Sigmoid colon (tissue), 7 donors: ENCODE data around the gene ALDH4A1. TPM values are rescaled to one million over a fixed set of nuclear protein-coding genes. Genes with fewer than 3 reads are reported as not detected.
A peak's percentile ranks its signal among the peaks of the same experiment; 100 is the strongest.

Source experiments
- DNase-seq: peaks from one replicate; pipeline ENCODE4 v3.0.0-alpha.2; 2019
- H3K27ac ChIP-seq, 4 donors: fragments of 200-600 bp; sonication (generic); one replicate each; pipeline ENCODE4 v1.5.1; 2016 to 2019; ENCODE audit warnings: mild to moderate bottlenecking in 1 of 4
- H3K27me3 ChIP-seq, 3 donors: fragments of 200-600 bp; sonication (generic); one replicate each; pipeline ENCODE4 v1.5.1; 2019; ENCODE audit warnings: mild to moderate bottlenecking in 1 of 3
- H3K36me3 ChIP-seq, 4 donors: fragments of 200-600 bp; sonication (generic); one replicate each; pipeline ENCODE4 v1.5.1; 2016 to 2019
- H3K4me1 ChIP-seq, 4 donors: fragments of 200-600 bp; sonication (generic); one replicate each; pipeline ENCODE4 v1.5.1; 2017 to 2019
- H3K4me3 ChIP-seq, 4 donors: fragments of 200-600 bp; sonication (generic); one replicate each; pipeline ENCODE4 v1.5.1; 2017 to 2019; ENCODE audit warnings: mild to moderate bottlenecking in 2 of 4, moderate library complexity in 1 of 4
- H3K9me3 ChIP-seq, 4 donors: fragments of 200-600 bp in 3 of 4; sonication (generic) in 3 of 4; one replicate each; pipeline versions ENCODE4 v1.5.1 to v1.6.1; 2013 to 2019
- EP300 ChIP-seq, 4 donors: sonication (generic); formaldehyde crosslinking; IDR thresholded peaks; one replicate each; pipeline ENCODE4 v1.6.1; 2017; ENCODE audit warnings: antibody characterized with exemption in 4 of 4
- POLR2A ChIP-seq, 2 donors: fragments of 450-650 bp; IDR thresholded peaks; one replicate each; pipeline ENCODE4 v1.6.1; 2016; ENCODE audit warnings: antibody characterized with exemption in 2 of 2, mild to moderate bottlenecking in 2 of 2, moderate library complexity in 2 of 2
- POLR2AphosphoS5 ChIP-seq, 4 donors: sonication (generic); formaldehyde crosslinking; IDR thresholded peaks; one replicate each; pipeline ENCODE4 v1.6.1; 2017; ENCODE audit warnings: antibody characterized with exemption in 4 of 4
- WGBS, 2 donors: extraction: QIAGEN DNeasy Blood & Tissue Kit; methylation state at CpG; one replicate each; pipeline ENCODE4 v1.1.7; 2013; 5-methylcytosine and 5-hydroxymethylcytosine counted together
- intact Hi-C: fragments of 100-400 bp; cut with DNase I; formaldehyde crosslinking; loops from one replicate; pipeline ENCODE4 v1.15.1; 2023
- polyA plus RNA-seq, 3 donors: library from polyadenylated mRNA; stranded (reverse); fragments of 200-250 nt; gene quantifications; one replicate each; pipeline ENCODE4 v1.2.3, GENCODE V29; 2013
- total RNA-seq, 4 donors: library from RNA; depleted of rRNA; stranded (reverse); fragments of >200 nt; gene quantifications; one replicate each; pipeline ENCODE4 v1.1.0, GENCODE V29; 2016
- TF ChIP-seq, protein P1 (sequence below), 4 experiments: fragments of 450-650 bp in 3 of 4; fragments of 200-600 bp in 1 of 4; IDR thresholded peaks; one replicate each; pipeline ENCODE4 v1.5.1; 2016 to 2019; ENCODE audit warnings: antibody characterized with exemption in 4 of 4, mild to moderate bottlenecking in 3 of 4, moderate library complexity in 2 of 4
- donor health status: healthy with polysubstance abuse.
- donor health status: Bipolar disorder and iron deficiency.
- donor health status: healthy.

ALDH4A1 gene
- total and polyA plus RNA-seq, 7 donors: 2.4 to 12.8 (median 7.2) TPM

DNA sequence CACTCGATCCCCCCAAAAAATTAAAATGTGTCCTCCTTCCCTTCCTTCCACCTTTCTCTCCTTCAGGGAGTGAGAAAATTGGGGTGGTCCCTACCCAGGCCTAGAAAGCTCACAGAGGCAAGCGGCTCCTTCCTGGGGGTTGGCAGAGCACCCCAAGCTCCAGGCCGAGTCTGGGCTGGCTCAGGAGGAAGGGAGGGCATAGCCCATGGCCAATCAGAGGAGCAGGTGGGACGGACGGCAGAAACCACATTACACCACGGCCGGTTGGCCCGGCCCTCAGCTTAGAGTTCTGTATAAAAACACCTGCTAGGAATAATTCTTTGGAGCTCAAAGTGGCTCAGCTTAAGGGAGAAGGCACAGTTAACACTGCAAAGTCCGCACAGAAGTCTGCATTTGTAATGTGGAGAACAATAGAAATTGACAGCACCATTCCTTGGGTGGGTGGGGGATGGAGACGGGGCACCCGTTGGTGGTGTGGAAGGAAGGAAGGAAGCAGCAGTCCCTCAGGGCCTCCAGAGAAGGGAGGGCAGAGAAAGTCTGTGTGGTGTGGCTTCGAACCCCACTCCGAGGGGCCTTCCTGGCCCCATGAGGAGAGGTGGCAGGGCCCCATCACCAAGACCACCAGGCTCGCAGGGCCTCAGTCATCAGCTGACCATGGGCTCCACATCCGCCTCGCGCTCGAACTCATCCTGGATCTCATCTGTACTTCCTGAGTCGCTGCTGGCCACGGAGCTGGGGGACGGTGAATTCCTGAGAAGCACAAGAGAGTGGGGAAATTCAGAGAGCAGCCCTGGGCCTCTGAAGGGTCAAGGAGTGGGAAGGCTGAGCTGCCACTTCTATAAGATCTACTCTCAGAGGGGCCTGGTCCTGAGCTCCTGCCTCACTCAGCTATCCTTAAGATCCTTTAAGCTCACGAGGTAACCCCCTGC, 5.8 kb upstream of the ALDH4A1 start:
- intact Hi-C loops: loop anchor here (2.0 to 10.0 kb wide), 5 partner anchors 65 to 337 kb away; partner anchors contain the start of gene UBR4
- DNase-seq: no peak

GRCh38 chr1:18907021-18907916, 4.9 kb upstream of the ALDH4A1 start:
- intact Hi-C loops: loop anchor here (2.0 to 10.0 kb wide), 5 partner anchors 66 to 338 kb away; partner anchors contain the start of gene UBR4
- Histone ChIP-seq H3K27ac (peak overlapping the region; percentile 67 to 76 (median 71)), H3K4me1 (peaks cover 0 to 27% (median 23%) of the 10 kb centered on the region in 4 donors), H3K9me3 (no peaks in the 10 kb centered on the region), H3K36me3 (peaks cover 12 to 53% (median 34%) of the 10 kb centered on the region in 4 donors), H3K27me3 (no peaks in the 10 kb centered on the region), H3K4me3 (no peak overlapping the region)
- 59 to 70% methylated on average over 16 of the region's 16 CpGs for WGBS, 2 donors
- TF ChIP-seq POLR2A (IDR thresholded peaks at IDR 0.05) (no peak), POLR2AphosphoS5 (IDR thresholded peaks at IDR 0.05) (peak in 2 of 4 donors; percentile 18 to 47), EP300 (IDR thresholded peaks at IDR 0.05) (no peak)
- TF ChIP-seq, protein P1, sequence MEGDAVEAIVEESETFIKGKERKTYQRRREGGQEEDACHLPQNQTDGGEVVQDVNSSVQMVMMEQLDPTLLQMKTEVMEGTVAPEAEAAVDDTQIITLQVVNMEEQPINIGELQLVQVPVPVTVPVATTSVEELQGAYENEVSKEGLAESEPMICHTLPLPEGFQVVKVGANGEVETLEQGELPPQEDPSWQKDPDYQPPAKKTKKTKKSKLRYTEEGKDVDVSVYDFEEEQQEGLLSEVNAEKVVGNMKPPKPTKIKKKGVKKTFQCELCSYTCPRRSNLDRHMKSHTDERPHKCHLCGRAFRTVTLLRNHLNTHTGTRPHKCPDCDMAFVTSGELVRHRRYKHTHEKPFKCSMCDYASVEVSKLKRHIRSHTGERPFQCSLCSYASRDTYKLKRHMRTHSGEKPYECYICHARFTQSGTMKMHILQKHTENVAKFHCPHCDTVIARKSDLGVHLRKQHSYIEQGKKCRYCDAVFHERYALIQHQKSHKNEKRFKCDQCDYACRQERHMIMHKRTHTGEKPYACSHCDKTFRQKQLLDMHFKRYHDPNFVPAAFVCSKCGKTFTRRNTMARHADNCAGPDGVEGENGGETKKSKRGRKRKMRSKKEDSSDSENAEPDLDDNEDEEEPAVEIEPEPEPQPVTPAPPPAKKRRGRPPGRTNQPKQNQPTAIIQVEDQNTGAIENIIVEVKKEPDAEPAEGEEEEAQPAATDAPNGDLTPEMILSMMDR (IDR thresholded peaks at IDR 0.05): peak; percentile 66 to 92 (median 88)
- DNase-seq: peak; percentile 83

More for the DNA sequence above, 5.8 kb upstream of the ALDH4A1 start:
- Histone ChIP-seq H3K9me3 (no peaks in the 10 kb centered on the region), H3K27ac (peak overlapping the region; percentile 67 to 76 (median 71)), H3K36me3 (peaks cover 12 to 53% (median 34%) of the 10 kb centered on the region in 4 donors), H3K4me3 (no peak overlapping the region), H3K27me3 (no peaks in the 10 kb centered on the region), H3K4me1 (peaks cover 0 to 30% (median 25%) of the 10 kb centered on the region in 4 donors)
- WGBS, 2 donors: 61 to 80% methylated on average over 22 of the region's 22 CpGs
- TF ChIP-seq, protein P1 (IDR thresholded peaks at IDR 0.05): no peak
- no peak for TF ChIP-seq POLR2AphosphoS5 (IDR thresholded peaks at IDR 0.05)
- no peak for TF ChIP-seq EP300 (IDR thresholded peaks at IDR 0.05)
- TF ChIP-seq POLR2A (IDR thresholded peaks at IDR 0.05): no peak

DNA sequence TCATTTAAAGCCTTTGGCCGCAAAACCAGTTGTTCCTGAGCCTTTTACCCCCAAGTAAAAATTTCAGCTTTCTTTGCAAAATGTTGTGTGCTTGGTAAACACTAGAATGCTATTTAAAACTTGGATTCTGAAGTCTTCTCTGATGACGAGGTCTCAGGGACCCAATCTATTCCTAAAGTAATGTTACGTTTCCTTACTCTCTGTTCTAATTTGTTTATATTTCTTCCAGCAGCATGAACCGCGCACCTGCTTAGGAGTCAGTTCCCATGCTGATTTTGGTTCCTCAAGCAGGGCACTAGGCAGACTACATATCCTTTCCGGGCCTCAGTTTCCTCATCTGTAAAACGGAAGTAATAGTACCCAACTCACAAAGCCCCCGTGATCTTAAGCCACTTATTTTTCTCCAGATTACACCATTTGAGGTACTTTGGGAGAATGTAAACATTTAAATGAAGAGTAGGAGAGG, 969 bp upstream of the ALDH4A1 start:
- intact Hi-C loops: loop anchor here (10.0 kb wide), 2 partner anchors 311 to 341 kb away; partner anchors contain the start of gene UBR4
- TF ChIP-seq, protein P1 (IDR thresholded peaks at IDR 0.05): no peak
- no peak for TF ChIP-seq POLR2A (IDR thresholded peaks at IDR 0.05)
- TF ChIP-seq EP300 (IDR thresholded peaks at IDR 0.05): no peak
- TF ChIP-seq POLR2AphosphoS5 (IDR thresholded peaks at IDR 0.05): no peak
- 21 to 43% methylated on average over 8 of the region's 8 CpGs for WGBS, 2 donors

GRCh38 chr1:18901952-18902522, 318 bp downstream of the ALDH4A1 start:
- intact Hi-C loops: loop anchor here (10.0 kb wide), 2 partner anchors 313 to 343 kb away; partner anchors contain the start of gene UBR4
- H3K4me3 ChIP-seq: peak overlapping the region; percentile 61 to 94 (median 75)
- WGBS, 2 donors: 1% methylated on average over 44 of the region's 44 CpGs
- peak overlapping the region; percentile 88 to 94 (median 90) for H3K27ac ChIP-seq
- H3K4me1 ChIP-seq: peaks cover 0 to 24% (median 20%) of the 10 kb centered on the region in 4 donors
- no peaks in the 10 kb centered on the region for H3K9me3 ChIP-seq
- TF ChIP-seq EP300 (IDR thresholded peaks at IDR 0.05) (no peak), POLR2A (IDR thresholded peaks at IDR 0.05) (no peak), POLR2AphosphoS5 (IDR thresholded peaks at IDR 0.05) (no peak)
- TF ChIP-seq, protein P1 (IDR thresholded peaks at IDR 0.05): no peak
- peaks cover 0 to 7% (median 3%) of the 10 kb centered on the region in 4 donors for H3K36me3 ChIP-seq
- no peak for DNase-seq
- no peaks in the 10 kb centered on the region for H3K27me3 ChIP-seq

More for the DNA sequence above, 969 bp upstream of the ALDH4A1 start:
- Histone ChIP-seq H3K4me1 (peaks cover 0 to 36% (median 33%) of the 10 kb centered on the region in 4 donors), H3K4me3 (peak overlapping the region; percentile 61 to 94 (median 75)), H3K36me3 (peaks cover 0 to 16% (median 5%) of the 10 kb centered on the region in 4 donors), H3K27ac (peak overlapping the region; percentile 88 to 94 (median 90)), H3K27me3 (no peaks in the 10 kb centered on the region), H3K9me3 (no peaks in the 10 kb centered on the region)
- no peak for DNase-seq
